ENCODE results near the gene ZNF174.

ZNF174 gene

DNA sequence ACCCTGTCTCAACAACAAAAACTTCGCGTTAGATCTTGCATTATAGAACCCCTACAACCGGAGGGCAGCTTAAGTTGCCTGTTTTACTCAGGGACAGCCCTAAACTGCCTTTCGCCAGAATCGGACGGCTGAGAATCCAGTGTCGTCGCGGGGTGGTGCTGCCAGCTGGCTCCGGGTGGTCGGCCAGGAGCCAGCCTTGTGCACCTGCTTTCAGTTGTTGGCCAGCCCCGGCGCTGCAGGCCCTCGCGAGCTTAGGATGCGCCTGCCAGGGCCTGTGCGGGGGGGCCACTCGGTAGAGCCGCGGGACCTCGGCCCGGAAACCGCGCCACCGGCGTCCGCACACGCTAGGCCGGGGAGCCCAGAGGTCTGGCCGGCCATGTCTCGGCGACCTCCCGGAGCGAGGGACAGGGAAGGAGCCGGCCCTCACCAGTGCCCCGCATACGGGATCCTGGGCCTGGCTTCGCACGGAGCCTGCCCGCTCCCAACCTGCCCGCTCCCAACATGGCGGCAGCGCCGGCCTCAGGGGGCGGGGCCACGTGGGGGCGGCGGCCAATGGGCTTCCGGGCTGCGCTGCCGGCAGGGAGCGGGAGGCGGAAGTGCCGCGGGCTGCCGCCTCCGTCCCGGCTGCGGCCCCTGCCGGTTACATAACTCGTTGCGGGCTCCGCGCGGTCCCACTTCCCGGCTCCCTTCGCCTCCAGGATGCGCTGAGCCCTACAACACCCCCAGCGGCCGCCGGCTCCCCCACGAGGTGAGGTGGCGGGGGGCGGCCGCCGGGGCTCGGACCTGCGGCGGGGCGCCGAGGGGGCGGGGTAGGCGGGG lies 56.6 kb downstream of the ZNF174 start:
- Histone ChIP-seq H3K27me3 (ENCODE audit: low read depth, low read length) (no peaks in the 10 kb centered on the region), H3K9me3 (ENCODE audit: insufficient read depth, low read length) (no peaks in the 10 kb centered on the region), H3K79me2 (ENCODE audit: low read length) (peaks cover 54% of the 10 kb centered on the region), H3K4me1 (ENCODE audit: low read length) (peaks cover 14% of the 10 kb centered on the region), H2AFZ (ENCODE audit: low read depth, low read length) (no peak overlapping the region), H3K9ac (ENCODE audit: low read length) (peak overlapping the region; percentile 96), H4K20me1 (ENCODE audit: insufficient read depth, low read length) (peaks cover 27% of the 10 kb centered on the region), H3K27ac (ENCODE audit: low read length) (peak overlapping the region; percentile 59), H3K4me3 (ENCODE audit: low read length) (peak overlapping the region; percentile 97), H3K36me3 (replicated peaks; ENCODE audit: low read depth, low read length) (no peaks in the 10 kb centered on the region), H3K4me2 (ENCODE audit: low read length) (peak overlapping the region; percentile 98)
- no peak for TF ChIP-seq EZH2phosphoT487 (IDR thresholded peaks at IDR 0.05; ENCODE audit: low read depth)
- TF ChIP-seq, protein P1, sequence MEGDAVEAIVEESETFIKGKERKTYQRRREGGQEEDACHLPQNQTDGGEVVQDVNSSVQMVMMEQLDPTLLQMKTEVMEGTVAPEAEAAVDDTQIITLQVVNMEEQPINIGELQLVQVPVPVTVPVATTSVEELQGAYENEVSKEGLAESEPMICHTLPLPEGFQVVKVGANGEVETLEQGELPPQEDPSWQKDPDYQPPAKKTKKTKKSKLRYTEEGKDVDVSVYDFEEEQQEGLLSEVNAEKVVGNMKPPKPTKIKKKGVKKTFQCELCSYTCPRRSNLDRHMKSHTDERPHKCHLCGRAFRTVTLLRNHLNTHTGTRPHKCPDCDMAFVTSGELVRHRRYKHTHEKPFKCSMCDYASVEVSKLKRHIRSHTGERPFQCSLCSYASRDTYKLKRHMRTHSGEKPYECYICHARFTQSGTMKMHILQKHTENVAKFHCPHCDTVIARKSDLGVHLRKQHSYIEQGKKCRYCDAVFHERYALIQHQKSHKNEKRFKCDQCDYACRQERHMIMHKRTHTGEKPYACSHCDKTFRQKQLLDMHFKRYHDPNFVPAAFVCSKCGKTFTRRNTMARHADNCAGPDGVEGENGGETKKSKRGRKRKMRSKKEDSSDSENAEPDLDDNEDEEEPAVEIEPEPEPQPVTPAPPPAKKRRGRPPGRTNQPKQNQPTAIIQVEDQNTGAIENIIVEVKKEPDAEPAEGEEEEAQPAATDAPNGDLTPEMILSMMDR (IDR thresholded peaks at IDR 0.05; ENCODE audit: low read depth, low read length): peak; percentile 35

DNA sequence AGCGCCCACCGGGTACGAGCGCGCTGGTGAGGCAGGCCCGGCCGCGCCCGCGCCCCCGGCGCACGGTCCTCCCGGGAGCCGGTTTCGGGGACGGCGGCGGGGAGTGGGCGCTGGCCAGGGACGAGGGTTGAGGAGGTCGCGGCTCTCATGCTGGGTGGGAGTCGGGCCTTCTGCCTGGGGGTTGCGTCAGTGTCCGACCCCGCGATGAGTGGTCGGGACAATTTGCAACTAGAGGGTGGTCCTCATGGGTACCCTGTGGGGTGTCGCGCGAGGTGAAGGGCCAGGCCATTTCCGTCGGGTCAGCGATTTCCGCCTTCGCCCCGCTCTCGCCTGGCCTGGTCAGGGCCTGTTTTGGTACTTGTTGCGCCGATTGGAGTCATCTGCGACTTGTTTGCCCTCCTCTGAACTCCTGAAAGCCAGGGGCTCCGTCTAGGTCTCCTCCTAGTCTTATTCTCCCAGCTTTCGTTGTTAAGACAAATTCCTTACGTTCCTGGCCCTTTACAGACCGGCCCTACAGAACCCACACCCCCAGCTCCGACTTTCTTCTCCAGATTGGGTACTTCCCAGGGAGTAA lies 57.4 kb downstream of the ZNF174 start:
- Histone ChIP-seq H2AFZ (ENCODE audit: low read depth, low read length) (no peak overlapping the region; the same call in 1 of the 2 replicates), H3K9me3 (ENCODE audit: insufficient read depth, low read length) (no peaks in the 10 kb centered on the region), H3K27ac (ENCODE audit: low read length) (peak overlapping the region; percentile 59), H3K9ac (ENCODE audit: low read length) (peak overlapping the region; percentile 96), H3K79me2 (ENCODE audit: low read length) (peaks cover 61% of the 10 kb centered on the region), H3K4me1 (ENCODE audit: low read length) (peaks cover 14% of the 10 kb centered on the region), H3K4me3 (ENCODE audit: low read length) (peak overlapping the region; percentile 97), H3K4me2 (ENCODE audit: low read length) (peak overlapping the region; percentile 98), H4K20me1 (ENCODE audit: insufficient read depth, low read length) (peaks cover 27% of the 10 kb centered on the region), H3K36me3 (replicated peaks; ENCODE audit: low read depth, low read length) (no peaks in the 10 kb centered on the region), H3K27me3 (ENCODE audit: low read depth, low read length) (no peaks in the 10 kb centered on the region)
- no peak for TF ChIP-seq EZH2phosphoT487 (IDR thresholded peaks at IDR 0.05; ENCODE audit: low read depth)
- TF ChIP-seq, protein P1 (IDR thresholded peaks at IDR 0.05; ENCODE audit: low read depth, low read length): no peak

DNA sequence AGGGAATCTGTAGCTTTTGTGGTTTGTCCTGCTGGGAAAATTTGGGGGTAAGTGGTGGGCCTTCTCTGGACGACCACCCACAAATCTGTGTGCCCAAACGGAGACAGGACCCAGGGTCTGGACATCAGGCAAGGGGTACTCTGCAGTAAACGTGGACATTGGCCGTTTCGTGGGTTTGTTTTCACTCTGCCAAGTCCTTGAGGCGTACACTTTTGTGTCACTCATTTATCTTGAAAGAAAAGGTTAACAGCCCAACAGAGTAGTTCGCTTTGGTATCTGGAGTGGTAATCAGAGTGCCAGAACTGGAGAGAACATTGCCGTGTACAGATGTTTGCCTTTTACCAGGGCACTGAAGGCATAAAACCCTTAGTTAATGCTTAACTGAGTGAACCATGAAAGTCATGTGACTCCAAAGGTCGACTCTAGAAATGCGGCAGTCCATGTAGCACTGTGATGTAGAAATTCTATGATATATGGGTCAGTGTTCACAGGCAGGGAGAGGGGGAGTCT lies 57.9 kb downstream of the ZNF174 start:
- Histone ChIP-seq H4K20me1 (ENCODE audit: insufficient read depth, low read length) (peaks cover 27% of the 10 kb centered on the region), H3K9ac (ENCODE audit: low read length) (peak overlapping the region; percentile 96), H3K4me3 (ENCODE audit: low read length) (peak overlapping the region; percentile 97), H3K27me3 (ENCODE audit: low read depth, low read length) (no peaks in the 10 kb centered on the region), H3K36me3 (replicated peaks; ENCODE audit: low read depth, low read length) (no peaks in the 10 kb centered on the region), H3K4me1 (ENCODE audit: low read length) (peaks cover 14% of the 10 kb centered on the region), H3K9me3 (ENCODE audit: insufficient read depth, low read length) (no peaks in the 10 kb centered on the region), H3K79me2 (ENCODE audit: low read length) (peaks cover 66% of the 10 kb centered on the region), H3K27ac (ENCODE audit: low read length) (peak overlapping the region; percentile 59), H2AFZ (ENCODE audit: low read depth, low read length) (no peak overlapping the region; the same call in 1 of the 2 replicates), H3K4me2 (ENCODE audit: low read length) (peak overlapping the region; percentile 98)
- TF ChIP-seq, protein P1 (IDR thresholded peaks at IDR 0.05; ENCODE audit: low read depth, low read length): no peak
- TF ChIP-seq EZH2phosphoT487 (IDR thresholded peaks at IDR 0.05; ENCODE audit: low read depth): no peak
